Esophagus muscularis mucosa (tissue), 4 donors: Measurements from ENCODE around the gene DLK2. TPM values are rescaled to one million over a fixed set of nuclear protein-coding genes. Genes with fewer than 3 reads are reported as not detected.
"Not testable (repeated sequence)": the region's sequence is repeated elsewhere in the genome, so short reads cannot be mapped to it uniquely, and the experiment has no call there.

Experiments used
- DNase-seq: peaks from one replicate; pipeline ENCODE4 v3.0.0-alpha.2; 2017; ENCODE audit errors: extremely low spot score
- H3K27ac ChIP-seq, 4 donors: fragments of 200-600 bp; sonication (generic); replicated peaks in 1 of 4; 1 replicate in 3 of 4; 2 replicates in 1 of 4; pipeline ENCODE4 v1.5.1; 2016 to 2019; ENCODE audit warnings: mild to moderate bottlenecking in 1 of 4
- H3K27me3 ChIP-seq, 4 donors: fragments of 200-600 bp; sonication (generic); one replicate each; pipeline versions ENCODE4 v1.5.1 to v1.6.0; 2016 to 2019
- H3K36me3 ChIP-seq, 4 donors: fragments of 200-600 bp; sonication (generic); one replicate each; pipeline ENCODE4 v1.5.1; 2016 to 2019
- H3K4me1 ChIP-seq, 4 donors: fragments of 200-600 bp; sonication (generic); one replicate each; pipeline ENCODE4 v1.5.1; 2016 to 2019
- H3K4me3 ChIP-seq, 4 donors: fragments of 200-600 bp; sonication (generic); 1 replicate in 2 of 4; 2 replicates in 2 of 4; pipeline ENCODE4 v1.5.1; 2016 to 2019; ENCODE audit warnings: mild to moderate bottlenecking in 4 of 4, moderate library complexity in 1 of 4
- H3K9me3 ChIP-seq, 4 donors: fragments of 200-600 bp; sonication (generic); 1 replicate in 3 of 4; 2 replicates in 1 of 4; pipeline ENCODE4 v1.5.1; 2016 to 2019
- CTCF ChIP-seq, 3 experiments: fragments of 200-600 bp in 2 of 3; fragments of 450-650 bp in 1 of 3; sonication (generic) in 2 of 3; IDR thresholded peaks; one replicate each; pipeline ENCODE4 v1.5.1; 2017 to 2019; ENCODE audit warnings: antibody characterized with exemption in 3 of 3, mild to moderate bottlenecking in 2 of 3, moderate library complexity in 1 of 3
- EP300 ChIP-seq: sonication (generic); formaldehyde crosslinking; IDR thresholded peaks from one replicate; pipeline ENCODE4 v1.6.1; 2017; ENCODE audit warnings: antibody characterized with exemption
- POLR2A ChIP-seq: fragments of 450-650 bp; IDR thresholded peaks from one replicate; pipeline ENCODE4 v1.6.1; 2017; ENCODE audit warnings: antibody characterized with exemption, moderate library complexity, mild to moderate bottlenecking, low read depth
- POLR2AphosphoS5 ChIP-seq, 2 donors: sonication (generic); formaldehyde crosslinking; IDR thresholded peaks; one replicate each; pipeline ENCODE4 v1.6.1; 2017; ENCODE audit warnings: antibody characterized with exemption in 2 of 2
- WGBS: methylation state at CpG from one replicate; pipeline ENCODE4 v1.1.5; 2018; 5-methylcytosine and 5-hydroxymethylcytosine counted together
- intact Hi-C: fragments of 100-400 bp; cut with DNase I; formaldehyde crosslinking; loops from one replicate; pipeline ENCODE4 v1.15.1; 2023
- total RNA-seq, 4 donors: library from RNA; depleted of rRNA; stranded (reverse); fragments of >200 nt; gene quantifications; one replicate each; pipeline versions ENCODE4 v1.1.0 to v1.2.1, GENCODE V29; 2016

DLK2 gene
- total RNA-seq, 4 donors from 2014 or later, result 0.32 to 0.33 TPM; not detected in 2

GRCh38 chr6:43420012-43420709 lies 35.2 kb downstream of the DLK2 start:
- TF ChIP-seq POLR2AphosphoS5 (IDR thresholded peaks at IDR 0.05) (no peak), POLR2A (no peak), CTCF (IDR thresholded peaks at IDR 0.05) (no peak), EP300 (no peak)
- WGBS, result 61% methylated on average over 5 of the region's 5 CpGs
- no peak for DNase-seq
- intact Hi-C loops, result no loop called here
- Histone ChIP-seq H3K9me3 (no peaks in the 10 kb centered on the region), H3K4me1 (no peaks in the 10 kb centered on the region), H3K27me3 (no peaks in the 10 kb centered on the region), H3K36me3 (no peaks in the 10 kb centered on the region), H3K4me3 (no peak overlapping the region), H3K27ac (no peak overlapping the region)

- Histone ChIP-seq H3K4me3 (no peak overlapping the region), H3K36me3 (no peaks in the 10 kb centered on the region), H3K9me3 (no peaks in the 10 kb centered on the region), H3K4me1 (no peaks in the 10 kb centered on the region), H3K27ac (no peak overlapping the region), H3K27me3 (peaks cover 0 to 16% (median 0%) of the 10 kb centered on the region in 4 donors)
- WGBS, result 84% methylated on average over 4 of the region's 4 CpGs
- no peak for TF ChIP-seq CTCF (IDR thresholded peaks at IDR 0.05)
- no peak for TF ChIP-seq EP300
- TF ChIP-seq POLR2A, result no peak
- intact Hi-C loops, result no loop called here
- no peak for DNase-seq
Measured at GRCh38 chr6:43416935-43417334, 38.4 kb downstream of the DLK2 start.

- H3K27ac ChIP-seq, intact Hi-C loops, H3K4me1 ChIP-seq, DNase-seq, H3K4me3 ChIP-seq, H3K36me3 ChIP-seq, H3K9me3 ChIP-seq: not testable (repeated sequence)
- peaks cover 0 to 16% (median 0%) of the 10 kb centered on the region in 4 donors for H3K27me3 ChIP-seq
- WGBS, result 88% methylated on average over 8 of the region's 8 CpGs
Measured at GRCh38 chr6:43415275-43415674, 40.1 kb downstream of the DLK2 start.

- H3K27me3 ChIP-seq, result peaks cover 0 to 19% (median 0%) of the 10 kb centered on the region in 4 donors
- no peak overlapping the region for H3K27ac ChIP-seq
- intact Hi-C loops, result no loop called here
- H3K36me3 ChIP-seq, result no peaks in the 10 kb centered on the region
- H3K4me1 ChIP-seq, result no peaks in the 10 kb centered on the region
- no peak for DNase-seq
- WGBS, result 67% methylated on average over 1 of the region's 2 CpGs
- no peaks in the 10 kb centered on the region for H3K9me3 ChIP-seq
- no peak overlapping the region for H3K4me3 ChIP-seq
- TF ChIP-seq POLR2A (no peak), EP300 (no peak), POLR2AphosphoS5 (IDR thresholded peaks at IDR 0.05) (no peak), CTCF (IDR thresholded peaks at IDR 0.05) (no peak)
Measured at GRCh38 chr6:43413002-43413401, 42.3 kb downstream of the DLK2 start.

- no peaks in the 10 kb centered on the region for H3K4me1 ChIP-seq
- H3K36me3 ChIP-seq, result no peaks in the 10 kb centered on the region
- TF ChIP-seq POLR2AphosphoS5 (IDR thresholded peaks at IDR 0.05), result no peak
- no peak for TF ChIP-seq POLR2A
- no peak for TF ChIP-seq EP300
- TF ChIP-seq CTCF (IDR thresholded peaks at IDR 0.05), result no peak
- DNase-seq, result no peak
- no peak overlapping the region for H3K4me3 ChIP-seq
- H3K27me3 ChIP-seq, result peaks cover 0 to 24% (median 0%) of the 10 kb centered on the region in 4 donors
- intact Hi-C loops, result no loop called here
- no peaks in the 10 kb centered on the region for H3K9me3 ChIP-seq
- no CpG with 5 or more reads among the region's 5 CpGs for WGBS
- no peak overlapping the region for H3K27ac ChIP-seq
Measured at GRCh38 chr6:43412541-43412940, 42.8 kb downstream of the DLK2 start.

- intact Hi-C loops, H3K4me1 ChIP-seq, H3K27ac ChIP-seq, H3K36me3 ChIP-seq, H3K4me3 ChIP-seq, H3K9me3 ChIP-seq, DNase-seq: not testable (repeated sequence)
- WGBS, result 75% methylated on average over 1 of the region's 1 CpG
- H3K27me3 ChIP-seq, result peaks cover 0 to 34% (median 0%) of the 10 kb centered on the region in 4 donors
Measured at GRCh38 chr6:43410776-43411175, 44.6 kb downstream of the DLK2 start.
